Peyer's patch (tissue), 4 donors: Measurements from ENCODE around the gene PCBP3. TPM values are rescaled to one million over a fixed set of nuclear protein-coding genes. Genes with fewer than 3 reads are reported as not detected.
"Not testable (repeated sequence)": the region's sequence is repeated elsewhere in the genome, so short reads cannot be mapped to it uniquely, and the experiment has no call there.

Experiments used
- DNase-seq, 3 donors: peaks; one replicate each; pipeline ENCODE4 v3.0.0-alpha.2; 2017 to 2019
- H3K27ac ChIP-seq, 4 donors: fragments of 200-600 bp; sonication (generic); one replicate each; pipeline ENCODE4 v1.5.1; 2016 to 2019
- H3K27me3 ChIP-seq, 2 donors: fragments of 200-600 bp; sonication (generic); one replicate each; pipeline ENCODE4 v1.5.1; 2019
- H3K36me3 ChIP-seq, 3 donors: fragments of 200-600 bp; sonication (generic); one replicate each; pipeline ENCODE4 v1.5.1; 2016 to 2019
- H3K4me1 ChIP-seq, 4 donors: fragments of 200-600 bp; sonication (generic); one replicate each; pipeline ENCODE4 v1.5.1; 2016 to 2019
- H3K4me3 ChIP-seq, 4 donors: fragments of 200-600 bp; sonication (generic); 1 replicate in 3 of 4; 2 replicates in 1 of 4; pipeline ENCODE4 v1.5.1; 2016 to 2019; ENCODE audit warnings: mild to moderate bottlenecking in 1 of 4
- H3K9me3 ChIP-seq, 4 donors: fragments of 200-600 bp; sonication (generic); one replicate each; pipeline ENCODE4 v1.5.1; 2016 to 2019; ENCODE audit warnings: mild to moderate bottlenecking in 1 of 4
- CTCF ChIP-seq, 6 experiments: fragments of 450-650 bp in 4 of 6; fragments of 200-600 bp in 2 of 6; sonication (generic) in 1 of 6; IDR thresholded peaks; one replicate each; pipeline ENCODE4 v1.5.1; 2017 to 2019; ENCODE audit warnings: antibody characterized with exemption in 6 of 6, mild to moderate bottlenecking in 3 of 6, moderate library complexity in 1 of 6
- POLR2A ChIP-seq, 2 donors: fragments of 450-650 bp; IDR thresholded peaks; one replicate each; pipeline ENCODE4 v1.5.1; 2017; ENCODE audit warnings: antibody characterized with exemption in 2 of 2, mild to moderate bottlenecking in 2 of 2, moderate library complexity in 2 of 2
- total RNA-seq, 4 donors: library from RNA; depleted of rRNA; stranded (reverse); fragments of >200 nt; gene quantifications; one replicate each; pipeline ENCODE4 v1.1.0, GENCODE V29; 2016

PCBP3 gene
- total RNA-seq, 4 donors from 2014 or later, result 1.1 to 6.0 (median 4.4) TPM; not detected in 1

GRCh38 chr21:45974073-45975019 is 330.8 kb downstream of the PCBP3 start:
- Histone ChIP-seq H3K27ac (peak overlapping the region; percentile 75 to 95 (median 82)), H3K36me3 (no peaks in the 10 kb centered on the region), H3K27me3 (peaks cover 0 to 9% of the 10 kb centered on the region in 2 donors), H3K4me3 (peak overlapping the region; percentile 51 to 56 (median 54)), H3K9me3 (no peaks in the 10 kb centered on the region), H3K4me1 (peaks cover 3 to 54% (median 21%) of the 10 kb centered on the region in 4 donors)
- no peak for TF ChIP-seq POLR2A (IDR thresholded peaks at IDR 0.05)
- TF ChIP-seq CTCF (IDR thresholded peaks at IDR 0.05), result no peak
- peak in 2 of 3 donors; percentile 49 to 56 for DNase-seq

GRCh38 chr21:45975020-45975666 is 331.6 kb downstream of the PCBP3 start:
- TF ChIP-seq CTCF (IDR thresholded peaks at IDR 0.05), result peak in 1 of 6 experiments; percentile 2
- no peak for TF ChIP-seq POLR2A (IDR thresholded peaks at IDR 0.05)
- peaks cover 0 to 9% of the 10 kb centered on the region in 2 donors for H3K27me3 ChIP-seq
- no peaks in the 10 kb centered on the region for H3K36me3 ChIP-seq
- peak overlapping the region in 3 of 4 donors; percentile 54 to 56 (median 55) for H3K4me3 ChIP-seq
- peak in 2 of 3 donors; percentile 54 to 63 for DNase-seq
- H3K27ac ChIP-seq, result peak overlapping the region; percentile 75 to 95 (median 82)
- no peaks in the 10 kb centered on the region for H3K9me3 ChIP-seq
- peaks cover 3 to 54% (median 21%) of the 10 kb centered on the region in 4 donors for H3K4me1 ChIP-seq

- peaks cover 3 to 48% (median 23%) of the 10 kb centered on the region in 4 donors for H3K4me1 ChIP-seq
- not testable (repeated sequence) for DNase-seq, H3K4me3 ChIP-seq, H3K27me3 ChIP-seq, H3K36me3 ChIP-seq, H3K9me3 ChIP-seq
- peak overlapping the region in 3 of 4 donors; percentile 78 to 95 (median 86) for H3K27ac ChIP-seq
Measured at GRCh38 chr21:45975667-45976409, 332.3 kb downstream of the PCBP3 start.

- DNase-seq, result no peak
- H3K27me3 ChIP-seq, result peaks cover 0 to 9% of the 10 kb centered on the region in 2 donors
Measured at GRCh38 chr21:45976701-45977311, 333.3 kb downstream of the PCBP3 start.

GRCh38 chr21:45977396-45977795 is 333.9 kb downstream of the PCBP3 start:
- Histone ChIP-seq H3K4me3 (no peak overlapping the region), H3K27me3 (peaks cover 0 to 6% of the 10 kb centered on the region in 2 donors), H3K9me3 (no peaks in the 10 kb centered on the region), H3K27ac (peak overlapping the region; percentile 43 to 77 (median 64)), H3K4me1 (peaks cover 3 to 46% (median 25%) of the 10 kb centered on the region in 4 donors), H3K36me3 (no peaks in the 10 kb centered on the region)
- DNase-seq, result peak in 2 of 3 donors; percentile 45 to 47
- TF ChIP-seq CTCF (IDR thresholded peaks at IDR 0.05) (no peak), POLR2A (IDR thresholded peaks at IDR 0.05) (no peak)

More at GRCh38 chr21:45976701-45977311, 333.3 kb downstream of the PCBP3 start:
- H3K9me3 ChIP-seq, result no peaks in the 10 kb centered on the region
- peak overlapping the region in 3 of 4 donors; percentile 57 to 77 (median 72) for H3K27ac ChIP-seq
- peaks cover 3 to 45% (median 24%) of the 10 kb centered on the region in 4 donors for H3K4me1 ChIP-seq
- H3K36me3 ChIP-seq, result no peaks in the 10 kb centered on the region
- H3K4me3 ChIP-seq, result no peak overlapping the region
- TF ChIP-seq POLR2A (IDR thresholded peaks at IDR 0.05) (no peak), CTCF (IDR thresholded peaks at IDR 0.05) (no peak)
